NCI-H2081 treated with DMSO at 0.1 percent for 48 hours (cell line): ENCODE results near the gene MISP3.
A peak's percentile ranks its signal among the peaks of the same experiment; 100 is the strongest.

ENCODE experiments used
- DNase-seq: peaks from one replicate; lab custom pipeline; 2025; lab: John Stamatoyannopoulos, UW

MISP3 gene

GRCh38 chr19:14080887-14081796 lies 8.6 kb downstream of the MISP3 start:
- DNase-seq = peak; percentile 96

- no peak for DNase-seq
Observed at GRCh38 chr19:14081797-14082674, 9.4 kb downstream of the MISP3 start.

DNA sequence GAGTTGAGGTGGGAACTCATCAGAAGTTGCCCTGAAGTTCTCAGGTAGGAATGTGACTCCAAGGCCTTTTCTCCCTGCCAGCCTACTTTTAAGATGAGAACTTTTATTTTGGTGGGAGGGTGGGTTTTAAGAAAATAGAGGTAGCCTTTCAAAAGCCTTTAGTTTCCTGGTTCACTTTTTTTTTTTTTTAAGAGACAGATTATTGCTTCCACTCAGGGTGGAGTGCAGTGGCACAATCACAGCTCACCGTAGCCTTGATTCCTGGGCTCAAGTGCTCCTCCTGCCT lies 10.0 kb downstream of the MISP3 start:
- DNase-seq = no peak

GRCh38 chr19:14085309-14085995 lies 12.9 kb downstream of the MISP3 start, which contains the start of gene C19orf67:
Gene C19orf67 (minus strand): TSS chr19:14085783. CDS start chr19:14085627, 156 bp downstream.
- no peak for DNase-seq

- DNase-seq = no peak
Observed at GRCh38 chr19:14086098-14086497, 13.5 kb downstream of the MISP3 start.

DNA sequence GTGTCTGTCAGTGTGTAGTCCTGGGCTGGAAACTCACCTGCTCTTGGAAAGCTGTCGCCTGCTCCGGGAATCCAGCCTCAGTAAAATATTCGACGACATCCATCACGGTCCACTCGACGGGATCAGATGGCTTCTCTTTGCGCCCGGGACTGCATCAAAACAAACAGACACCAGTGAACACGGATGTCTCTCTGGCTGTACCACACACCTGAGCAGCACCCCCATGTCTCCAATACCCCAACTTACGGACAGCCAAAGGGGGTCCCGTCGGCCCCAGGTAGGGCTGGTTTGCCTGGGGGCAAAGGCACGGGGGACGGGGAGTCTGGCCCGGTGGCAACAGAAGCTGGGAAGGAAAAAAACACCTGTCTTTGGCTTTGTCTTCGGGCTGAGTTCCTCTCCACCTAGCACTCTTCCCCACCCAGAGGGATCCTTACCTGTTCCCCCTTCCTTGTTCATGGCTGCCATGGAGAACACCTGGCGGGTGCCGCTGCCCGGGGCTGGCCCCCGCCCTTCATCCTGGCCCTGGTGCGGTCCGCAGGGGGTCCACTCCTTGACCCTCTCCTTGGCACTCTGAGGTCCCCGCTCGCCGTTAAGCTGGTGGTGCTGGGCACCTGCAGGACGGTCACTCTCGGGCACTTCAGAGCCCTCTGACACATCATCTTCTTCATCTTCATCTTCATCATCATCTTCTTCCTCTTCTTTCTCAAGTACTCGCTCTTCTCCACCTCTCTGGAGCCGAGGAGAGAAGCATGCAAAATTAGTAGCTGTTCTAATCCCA lies 16.2 kb downstream of the MISP3 start:
- no peak for DNase-seq

GRCh38 chr19:14089412-14089661 lies 16.8 kb downstream of the MISP3 start:
- no peak for DNase-seq

DNA sequence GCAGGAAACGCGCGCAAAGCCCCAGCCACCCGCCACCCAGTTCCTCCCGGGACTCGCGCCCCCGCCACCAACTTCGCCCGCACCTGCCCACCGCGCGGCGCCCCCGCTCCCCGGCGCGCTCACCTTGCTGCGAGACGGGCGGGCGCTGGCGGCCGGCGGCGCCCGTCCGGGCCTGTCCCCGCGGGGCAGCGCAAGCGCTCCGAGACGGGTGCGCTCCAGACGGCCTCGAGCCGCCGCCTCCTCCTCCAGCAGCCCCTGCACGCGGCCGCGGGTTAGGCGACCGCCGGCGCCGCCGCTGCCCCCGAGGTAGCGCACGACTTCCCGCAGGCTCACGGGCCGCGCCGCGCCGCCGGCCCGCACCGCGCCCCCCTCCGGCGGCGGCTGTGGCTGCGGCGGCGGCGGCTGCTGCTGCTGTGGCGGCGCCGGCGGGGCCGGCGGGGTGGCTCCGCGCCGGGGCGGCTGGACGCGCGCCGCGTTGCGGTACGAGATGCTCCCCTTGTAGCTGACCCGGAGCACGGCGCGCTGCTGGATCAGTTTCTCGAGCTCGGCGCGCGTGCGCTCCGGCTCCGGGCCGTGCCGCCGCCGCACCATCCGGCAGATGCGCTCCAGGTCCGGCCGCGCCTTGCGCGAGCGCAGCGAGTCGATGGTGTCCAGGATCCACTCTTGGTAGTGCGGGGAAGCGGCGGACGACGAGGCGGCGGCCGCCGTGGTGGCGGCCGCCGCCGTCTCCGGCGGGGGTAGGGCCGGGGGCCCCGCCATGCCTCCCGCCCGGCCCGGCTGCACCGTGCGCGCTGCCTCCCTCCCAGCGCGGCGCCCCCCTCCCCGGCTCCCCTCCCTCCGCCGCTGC lies 17.3 kb downstream of the MISP3 start:
- DNase-seq = no peak

GRCh38 chr19:14090509-14091080 lies 18.0 kb downstream of the MISP3 start, which contains the start of gene SAMD1:
Gene SAMD1 (minus strand): TSS chr19:14090751.
- DNase-seq = no peak

DNA sequence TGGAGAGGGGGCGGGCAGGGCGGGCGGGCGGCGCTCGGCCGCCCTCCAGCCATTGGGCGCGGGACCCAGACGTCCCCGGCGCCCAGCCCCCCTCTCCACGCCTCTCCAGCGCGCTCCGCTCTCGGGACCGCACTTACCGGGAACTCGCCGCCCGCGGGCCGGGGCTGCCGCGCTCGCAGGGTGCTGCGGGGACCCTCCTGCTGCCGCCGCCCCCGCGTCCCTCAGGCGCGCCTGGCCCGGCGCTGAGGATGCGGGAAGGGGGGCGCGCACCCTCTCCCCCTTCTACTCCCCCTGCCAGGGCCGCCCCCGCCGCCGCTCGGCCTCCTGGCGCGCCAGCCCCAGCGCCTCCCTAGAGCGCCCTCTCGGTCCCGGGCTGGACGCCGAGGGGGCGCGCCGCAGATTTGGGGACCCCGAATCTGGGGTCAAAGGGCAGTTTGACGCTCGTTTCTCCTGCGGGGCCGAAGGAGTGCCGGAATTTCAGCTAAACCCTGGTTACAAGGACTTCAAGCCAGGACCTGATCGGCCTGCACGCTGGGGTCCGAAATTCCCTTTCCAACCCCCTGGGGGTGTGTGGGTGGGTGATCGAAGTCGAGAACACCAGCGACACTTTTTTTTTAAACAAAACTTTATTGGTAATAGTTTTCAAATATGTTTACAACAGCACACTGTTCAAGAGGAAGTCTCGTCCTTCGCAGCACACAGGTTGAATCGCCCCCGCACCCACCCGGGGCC lies 18.7 kb downstream of the MISP3 start:
- DNase-seq = no peak

DNA sequence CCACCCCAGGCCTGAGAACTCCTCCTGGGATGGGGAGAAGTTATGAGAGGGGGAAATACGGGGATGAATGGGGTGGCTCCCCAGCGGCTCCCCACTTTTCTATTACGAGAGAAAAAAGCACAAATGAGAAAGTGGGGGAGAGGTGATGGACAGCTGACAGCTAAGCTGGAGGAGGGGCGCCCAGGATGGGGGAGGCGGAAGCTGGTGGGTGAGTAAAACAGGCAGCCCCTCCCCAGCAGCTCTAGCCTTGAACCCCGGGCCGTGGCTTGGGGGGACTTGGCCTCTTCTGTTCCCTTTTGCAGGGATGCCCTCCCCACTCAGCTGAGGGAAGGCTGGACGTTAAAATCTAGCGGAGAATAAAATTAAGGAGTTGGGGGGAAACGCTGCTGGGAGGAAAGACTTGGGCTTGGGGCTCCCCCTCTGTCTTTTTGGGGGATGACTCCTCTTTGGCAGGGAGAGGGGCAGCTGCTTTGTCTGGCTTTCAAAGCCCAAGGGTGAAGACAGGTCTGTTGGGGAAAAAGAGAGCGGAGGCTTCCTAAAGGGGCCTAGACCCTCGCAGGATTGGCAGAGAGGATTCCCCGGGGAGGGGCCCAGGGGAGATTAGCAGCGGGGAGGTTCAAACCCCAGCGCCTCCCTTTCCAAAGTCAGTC lies 19.4 kb downstream of the MISP3 start:
- DNase-seq = no peak

DNA sequence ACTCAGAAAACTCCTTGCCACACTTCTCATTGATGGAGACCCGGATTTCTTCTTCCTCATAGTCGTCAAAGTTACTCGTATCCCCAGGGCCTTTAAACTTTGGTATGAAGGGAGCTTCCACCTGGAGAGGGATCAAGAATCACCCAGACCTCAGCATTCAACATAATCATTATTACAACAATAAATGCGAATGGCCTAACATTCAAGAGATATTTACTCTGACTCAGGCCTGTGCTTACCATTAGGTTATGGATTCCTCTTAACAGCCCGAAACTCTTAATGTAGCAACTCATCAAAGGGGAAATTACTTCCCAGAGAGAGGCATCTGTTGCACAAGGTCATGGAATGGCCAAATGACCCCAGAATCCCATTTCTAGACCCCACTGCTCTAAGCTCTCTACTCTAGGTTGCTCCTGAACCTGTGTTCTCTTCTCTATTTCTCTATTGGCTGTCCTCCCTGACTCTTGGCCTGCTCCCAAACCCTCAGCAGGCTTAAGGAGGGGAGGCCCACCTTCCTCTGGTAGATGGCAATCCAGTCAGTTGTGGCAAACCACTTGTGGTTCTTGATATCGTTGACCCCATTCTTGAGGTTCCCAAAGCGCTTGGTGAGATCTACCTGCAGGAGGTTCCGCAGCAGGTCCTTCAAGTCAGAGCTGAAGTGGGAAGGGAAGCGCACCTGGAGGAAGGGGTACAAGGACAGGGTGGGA lies 20.7 kb downstream of the MISP3 start:
- no peak for DNase-seq

- no peak for DNase-seq
Observed at GRCh38 chr19:14094854-14095253, 22.3 kb downstream of the MISP3 start.

GRCh38 chr19:14096272-14096992 lies 23.8 kb downstream of the MISP3 start:
- DNase-seq = no peak

DNA sequence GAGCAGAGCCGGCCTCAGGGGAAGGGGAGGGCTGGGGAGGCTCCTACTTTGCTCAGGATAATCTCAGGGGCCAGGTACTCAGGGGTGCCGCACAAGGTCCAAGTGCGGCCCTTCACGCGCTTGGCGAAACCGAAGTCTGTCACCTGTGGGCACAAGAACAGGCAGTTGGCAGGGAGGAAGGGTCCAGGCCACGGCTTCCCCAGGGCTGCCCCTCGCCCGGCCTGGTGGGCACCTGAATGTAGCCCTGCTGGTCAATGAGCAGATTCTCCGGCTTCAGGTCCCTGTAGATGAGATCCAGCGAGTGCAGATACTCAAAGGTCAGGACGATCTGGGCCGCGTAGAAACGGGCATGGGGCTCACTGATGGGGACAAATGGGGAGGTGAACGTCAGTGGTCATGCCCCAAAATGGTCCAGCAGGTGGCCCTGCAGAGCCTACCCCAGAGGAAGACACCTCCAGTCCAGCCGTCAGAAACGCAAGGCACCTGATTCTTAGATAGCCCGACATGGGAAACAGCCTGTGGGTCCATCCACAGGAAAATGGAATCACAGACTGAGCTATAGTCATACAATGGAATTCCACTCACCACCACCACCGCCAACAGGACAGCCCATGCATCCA lies 25.1 kb downstream of the MISP3 start:
- no peak for DNase-seq

- no peak for DNase-seq
Observed at GRCh38 chr19:14101003-14101545, 28.5 kb downstream of the MISP3 start.

DNA sequence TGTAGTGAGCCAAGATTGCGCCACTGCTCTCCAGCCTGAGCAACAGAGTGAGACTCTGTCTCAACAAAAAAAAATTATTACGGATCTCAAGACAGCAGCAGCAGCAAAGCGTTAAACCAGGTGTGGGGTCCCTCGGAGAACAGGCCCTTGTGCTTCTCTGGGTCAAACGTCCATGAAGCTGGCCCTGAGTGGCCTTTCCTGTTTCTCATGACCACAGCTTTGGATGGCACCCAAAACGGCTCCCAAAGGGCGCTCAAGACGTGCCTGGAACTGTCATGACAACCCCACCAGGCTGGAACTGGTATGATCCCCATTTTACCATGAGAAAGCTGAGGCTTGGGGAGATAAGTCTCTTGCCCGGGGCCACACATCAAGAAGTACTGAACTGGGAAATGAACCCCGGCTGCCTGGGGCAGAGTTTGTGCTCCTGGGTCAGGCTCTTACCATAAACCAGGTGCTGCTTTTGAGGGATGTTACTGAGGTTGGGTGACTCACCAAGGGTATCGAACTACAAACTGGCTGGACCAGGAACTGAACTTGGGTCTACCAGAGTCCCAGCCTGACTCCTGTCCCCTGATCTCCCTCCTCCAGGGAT lies 29.6 kb downstream of the MISP3 start:
- DNase-seq = no peak
